GM12873 (cell line): ENCODE results near the gene PBOV1.

Source experiments
- TF ChIP-seq, protein P1 (sequence below): IDR thresholded peaks from 2 replicates; pipeline ENCODE4 v1.5.1; 2012; ENCODE audit warnings: low read depth, mild to moderate bottlenecking, moderate library complexity, low read length, control low read depth; ENCODE audit not compliant: insufficient read depth; ENCODE audit errors: missing control alignments

PBOV1 gene

DNA sequence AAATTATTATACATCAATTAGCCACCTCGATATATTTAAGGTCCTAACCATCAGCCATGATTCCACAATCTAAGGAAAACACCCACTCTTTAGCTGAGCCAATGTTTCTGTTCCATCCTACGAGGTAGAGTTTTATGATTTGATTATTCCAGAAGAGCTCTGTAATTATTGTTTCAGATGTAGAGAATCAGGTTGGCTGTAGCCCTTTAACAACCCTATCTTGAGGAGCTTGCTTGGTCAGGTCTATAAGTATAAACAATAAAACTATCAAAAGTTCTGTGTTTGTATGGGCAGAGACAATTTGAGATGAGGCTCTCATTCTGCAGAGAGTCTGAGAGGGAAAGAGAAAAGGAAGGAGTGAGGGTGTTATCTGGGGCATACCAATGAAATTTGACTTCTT lies at the start of gene PBOV1:
TSS of gene PBOV1 (minus strand) at position 43 of the 400 bp plus-strand sequence. CDS start 96 bp downstream, outside the sequence.
- TF ChIP-seq, protein P1, sequence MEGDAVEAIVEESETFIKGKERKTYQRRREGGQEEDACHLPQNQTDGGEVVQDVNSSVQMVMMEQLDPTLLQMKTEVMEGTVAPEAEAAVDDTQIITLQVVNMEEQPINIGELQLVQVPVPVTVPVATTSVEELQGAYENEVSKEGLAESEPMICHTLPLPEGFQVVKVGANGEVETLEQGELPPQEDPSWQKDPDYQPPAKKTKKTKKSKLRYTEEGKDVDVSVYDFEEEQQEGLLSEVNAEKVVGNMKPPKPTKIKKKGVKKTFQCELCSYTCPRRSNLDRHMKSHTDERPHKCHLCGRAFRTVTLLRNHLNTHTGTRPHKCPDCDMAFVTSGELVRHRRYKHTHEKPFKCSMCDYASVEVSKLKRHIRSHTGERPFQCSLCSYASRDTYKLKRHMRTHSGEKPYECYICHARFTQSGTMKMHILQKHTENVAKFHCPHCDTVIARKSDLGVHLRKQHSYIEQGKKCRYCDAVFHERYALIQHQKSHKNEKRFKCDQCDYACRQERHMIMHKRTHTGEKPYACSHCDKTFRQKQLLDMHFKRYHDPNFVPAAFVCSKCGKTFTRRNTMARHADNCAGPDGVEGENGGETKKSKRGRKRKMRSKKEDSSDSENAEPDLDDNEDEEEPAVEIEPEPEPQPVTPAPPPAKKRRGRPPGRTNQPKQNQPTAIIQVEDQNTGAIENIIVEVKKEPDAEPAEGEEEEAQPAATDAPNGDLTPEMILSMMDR = no peak

DNA sequence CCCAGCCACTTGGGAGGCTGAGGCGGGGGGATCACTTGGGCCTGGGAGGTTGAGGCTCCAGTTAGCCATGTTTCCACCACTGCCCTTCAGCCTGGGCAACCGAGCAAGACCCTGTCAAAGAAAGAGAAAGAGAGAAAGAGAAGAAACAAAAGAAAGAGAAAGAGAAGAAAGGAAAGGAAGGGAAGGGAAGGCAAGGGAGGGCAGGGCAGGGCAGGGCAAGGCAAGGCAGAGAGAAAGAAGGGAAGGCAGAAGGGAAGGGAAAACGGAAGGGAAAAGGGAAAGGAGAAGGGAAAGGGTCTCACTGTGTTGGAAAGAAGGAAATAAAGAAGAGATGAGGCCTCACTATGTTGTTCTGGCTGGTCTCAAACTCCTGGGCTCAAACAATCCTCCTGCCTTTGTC lies 47.8 kb upstream of the PBOV1 start:
- TF ChIP-seq, protein P1 = no peak

DNA sequence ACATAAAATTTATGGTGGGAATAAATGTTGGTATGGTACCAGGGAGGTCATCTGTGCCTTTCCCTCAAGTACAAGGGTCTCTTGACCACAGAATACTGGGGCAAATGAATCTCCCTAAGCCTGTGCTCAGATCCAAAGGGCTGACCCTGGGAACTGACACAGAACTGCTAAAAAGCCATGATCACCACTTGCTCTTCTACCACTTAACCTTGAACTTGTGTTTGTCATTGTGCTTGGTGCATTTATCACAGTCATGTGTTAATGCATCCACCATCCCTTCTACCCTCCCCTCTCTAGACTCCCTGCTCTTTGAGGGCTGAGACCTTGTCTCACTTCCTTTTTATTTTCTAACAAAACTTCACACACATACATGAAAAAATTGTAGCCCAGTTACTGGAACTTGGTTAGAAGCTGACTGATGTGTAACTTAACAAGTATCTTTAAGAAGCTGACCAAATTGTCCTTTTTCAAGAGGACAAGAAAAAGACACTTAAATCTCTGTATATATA lies 46.1 kb upstream of the PBOV1 start:
- TF ChIP-seq, protein P1 = no peak

DNA sequence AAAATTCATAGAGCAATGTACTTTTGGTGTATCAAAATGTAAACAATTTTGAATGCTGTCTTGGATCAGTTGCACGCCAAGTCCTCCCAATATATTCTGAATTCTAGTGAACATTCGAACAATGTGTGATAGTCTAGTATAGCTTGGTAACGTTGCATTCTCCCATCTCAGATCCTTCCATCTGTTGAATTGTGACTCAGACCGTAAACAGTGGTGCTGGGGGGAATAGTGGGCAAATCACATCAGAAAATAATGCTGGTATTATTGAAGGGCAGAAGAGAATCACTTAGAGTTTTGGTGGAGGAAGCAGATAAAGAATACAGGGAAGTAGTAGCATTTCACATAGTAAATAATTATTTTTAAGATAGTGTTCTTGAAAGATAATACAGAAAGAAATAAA lies 45.7 kb upstream of the PBOV1 start:
- TF ChIP-seq, protein P1 = no peak

DNA sequence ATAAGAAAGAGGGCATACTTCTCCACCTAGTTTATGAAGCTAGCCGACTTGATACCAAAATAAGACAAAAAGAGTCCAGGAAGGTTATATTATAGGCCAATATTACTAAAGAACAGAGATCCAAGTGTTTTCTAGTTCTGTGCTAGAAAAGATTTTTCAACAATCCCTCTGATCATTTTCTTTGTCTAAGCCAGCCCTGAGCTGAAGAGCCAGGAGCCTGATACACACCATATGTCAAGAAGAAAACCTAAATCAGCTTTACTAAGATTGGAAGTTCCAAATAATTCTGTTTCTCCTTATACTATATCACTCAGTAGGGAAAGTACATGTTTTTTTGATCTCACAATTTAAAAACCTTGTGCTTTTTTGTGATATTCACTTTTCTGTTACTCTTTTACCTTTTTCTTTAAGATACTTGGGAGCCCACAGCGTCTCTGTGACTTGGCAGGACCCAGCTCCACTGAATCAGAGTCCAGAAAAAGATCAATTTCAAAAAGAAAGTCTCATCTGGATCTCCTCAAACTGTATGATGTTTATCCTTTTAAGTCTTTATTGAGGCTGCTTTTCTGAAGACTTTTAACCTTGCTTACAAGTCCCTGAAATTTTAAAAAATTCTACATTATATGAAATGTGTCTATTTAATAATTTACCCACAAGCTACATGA lies 43.0 kb upstream of the PBOV1 start:
- TF ChIP-seq, protein P1 = no peak

DNA sequence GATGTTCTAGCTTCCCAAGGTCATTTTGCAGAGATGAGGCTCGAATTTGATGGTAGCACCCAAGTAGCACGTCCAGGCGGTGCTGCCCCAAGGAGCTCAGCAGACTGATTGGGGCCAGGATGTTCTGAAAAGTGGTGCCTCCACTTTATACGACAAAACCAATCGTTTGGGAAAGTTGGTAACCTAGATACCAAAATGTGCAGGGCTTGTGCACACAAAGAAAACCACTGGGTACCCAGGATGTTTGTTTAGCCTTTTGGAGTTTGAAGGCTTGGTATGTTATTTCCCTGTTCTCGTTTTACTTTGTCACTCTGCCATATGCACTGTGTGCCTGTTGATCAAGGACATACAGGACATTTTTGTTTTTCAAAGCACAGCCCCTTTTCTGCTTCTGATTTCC lies 40.7 kb upstream of the PBOV1 start:
- TF ChIP-seq, protein P1 = no peak

DNA sequence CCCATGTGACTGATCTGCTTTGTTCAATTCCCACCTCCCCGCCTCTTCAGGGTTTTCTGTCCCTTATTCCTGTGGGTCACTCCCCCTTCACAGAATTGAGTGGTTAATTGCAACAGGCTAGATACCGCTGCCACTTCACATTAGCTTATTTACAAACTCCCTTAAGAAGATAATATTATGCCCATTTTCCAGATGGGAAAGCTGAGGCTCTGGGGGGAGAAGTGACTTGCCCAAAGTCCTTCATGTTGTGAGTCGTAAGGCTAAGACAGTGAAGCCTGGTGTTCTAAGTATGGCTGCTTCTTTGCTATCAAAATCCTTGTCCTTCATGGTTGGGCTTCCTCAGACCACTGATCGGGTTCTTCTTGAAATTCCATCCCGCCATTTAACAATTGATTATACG lies 39.9 kb upstream of the PBOV1 start:
- TF ChIP-seq, protein P1 = no peak
